SH-SY5Y (cell line): Measurements from ENCODE around the gene SLC35F3.

ENCODE experiments used
- GATA2 ChIP-seq: IDR thresholded peaks from 2 replicates; pipeline ENCODE4 v1.6.1; 2011; ENCODE audit warnings: mild to moderate bottlenecking, low read depth, low read length
- GATA3 ChIP-seq: IDR thresholded peaks from 2 replicates; pipeline ENCODE4 v1.6.1; 2011; ENCODE audit warnings: low read depth, mild to moderate bottlenecking, low read length, moderate library complexity

- no peak for TF ChIP-seq GATA2
- no peak for TF ChIP-seq GATA3
Observed at GRCh38 chr1:234218078-234218477, 313.6 kb downstream of the SLC35F3 start.
